ENCODE measurements around the gene IFT20. TPM values are rescaled to one million over a fixed set of nuclear protein-coding genes. Genes with fewer than 3 reads are reported as not detected.

IFT20 gene
- total RNA-seq, 1 donor from 2014 or later, result 13.6 TPM

GRCh38 chr17:28331891-28332420, 3.3 kb downstream of the IFT20 start:
- TF ChIP-seq CTCF (IDR thresholded peaks at IDR 0.05), result no peak
- DNase-seq (ENCODE audit: low spot score in 2 of 2), result no peak
- Histone ChIP-seq H3K4me3 (no peak overlapping the region), H3K27ac (no peak overlapping the region), H3K27me3 (no peaks in the 10 kb centered on the region), H3K4me1 (peaks cover 11 to 19% of the 10 kb centered on the region in 2 donors), H3K9me3 (no peaks in the 10 kb centered on the region), H3K36me3 (peaks cover 32 to 44% of the 10 kb centered on the region in 2 donors)
- intact Hi-C loops (cut with DNase I), result no loop called here

DNA sequence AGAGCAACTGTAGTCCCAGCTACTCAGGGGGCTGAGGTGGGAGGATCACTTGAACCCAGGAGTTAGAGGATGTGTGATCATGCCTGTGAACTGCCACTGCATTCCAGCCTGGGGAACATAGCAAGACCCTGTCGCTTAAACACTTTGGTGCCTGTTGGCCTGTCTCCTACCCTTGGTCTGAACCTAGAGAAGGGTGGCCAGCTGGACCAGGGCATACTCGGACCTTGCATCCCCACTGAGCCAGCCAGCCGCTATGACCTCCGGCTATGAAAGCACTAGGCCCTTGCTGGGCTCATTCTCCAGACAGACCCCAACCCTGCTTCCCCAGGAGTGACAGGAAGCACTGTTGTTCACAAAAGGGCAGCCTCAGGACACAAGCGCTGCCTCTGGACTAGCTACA, 4.6 kb downstream of the IFT20 start:
- H3K36me3 ChIP-seq, result peaks cover 32 to 47% of the 10 kb centered on the region in 2 donors
- H3K27me3 ChIP-seq, result no peaks in the 10 kb centered on the region
- H3K9me3 ChIP-seq, result no peaks in the 10 kb centered on the region
- H3K4me1 ChIP-seq, result peaks cover 8 to 15% of the 10 kb centered on the region in 2 donors
- intact Hi-C loops (cut with DNase I), result no loop called here
- no peak for TF ChIP-seq CTCF (IDR thresholded peaks at IDR 0.05)
- H3K27ac ChIP-seq, result no peak overlapping the region
- H3K4me3 ChIP-seq, result no peak overlapping the region
- peak in 1 of 2 donors; percentile 18 for DNase-seq (ENCODE audit: low spot score in 2 of 2)

DNA sequence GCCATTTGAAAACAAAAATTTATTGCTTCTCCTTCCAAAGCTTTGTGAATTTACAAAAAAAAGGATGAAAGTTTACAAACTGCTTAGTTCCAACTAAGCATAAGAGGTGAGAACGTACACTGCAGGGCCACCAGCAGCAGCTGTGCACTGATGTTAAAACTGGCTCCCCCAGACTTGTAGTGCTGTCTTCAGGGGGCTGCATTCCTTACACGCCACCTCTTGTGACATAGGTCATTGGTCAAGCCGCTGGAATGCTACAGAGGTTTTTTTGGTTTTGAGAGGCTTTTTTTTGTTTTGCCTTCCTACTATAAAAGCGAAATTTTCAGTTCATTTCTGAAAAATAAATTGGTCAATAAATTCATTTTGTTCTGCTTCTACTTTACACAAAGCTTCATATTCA, 6.9 kb downstream of the IFT20 start:
- intact Hi-C loops (cut with DNase I), result no loop called here
- Histone ChIP-seq H3K4me3 (no peak overlapping the region), H3K4me1 (no peaks in the 10 kb centered on the region), H3K36me3 (peaks cover 32 to 47% of the 10 kb centered on the region in 2 donors), H3K27ac (no peak overlapping the region), H3K27me3 (no peaks in the 10 kb centered on the region), H3K9me3 (no peaks in the 10 kb centered on the region)
- TF ChIP-seq CTCF (IDR thresholded peaks at IDR 0.05), result no peak
- DNase-seq (ENCODE audit: low spot score in 2 of 2), result no peak

- intact Hi-C loops (cut with DNase I), result no loop called here
These were observed 7.6 kb downstream of the IFT20 start for GRCh38 chr17:28327709-28328108.

DNA sequence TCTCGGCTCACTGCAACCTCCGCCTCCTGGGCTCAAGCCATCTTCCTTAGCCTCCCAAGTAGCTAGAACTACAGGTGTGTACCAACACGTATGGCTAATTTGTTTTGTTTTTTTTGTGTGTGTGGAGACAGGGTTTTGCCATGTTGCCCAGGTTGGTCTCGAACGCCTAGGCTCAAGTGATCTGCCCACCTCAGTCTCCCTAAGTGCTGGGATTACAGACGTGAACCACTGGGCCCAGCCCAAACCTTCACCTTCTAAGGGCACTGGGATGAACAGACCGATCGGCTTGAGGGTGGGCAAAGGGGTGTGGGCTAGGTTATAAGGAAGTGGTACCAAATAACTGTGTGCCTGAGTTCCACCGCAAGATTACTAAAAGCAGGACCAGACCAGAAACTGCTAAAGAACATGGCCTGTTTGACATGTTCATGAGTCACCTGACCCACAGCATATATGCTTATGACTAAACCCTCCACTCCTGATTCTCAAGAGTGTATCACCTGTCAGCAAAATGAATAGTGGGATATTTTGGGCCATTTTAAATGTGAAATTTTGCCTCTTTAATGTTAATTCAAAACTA, 8.2 kb downstream of the IFT20 start:
- Histone ChIP-seq H3K27me3 (no peaks in the 10 kb centered on the region), H3K4me3 (no peak overlapping the region), H3K9me3 (no peaks in the 10 kb centered on the region), H3K4me1 (no peaks in the 10 kb centered on the region), H3K36me3 (peaks cover 32 to 47% of the 10 kb centered on the region in 2 donors), H3K27ac (no peak overlapping the region)
- DNase-seq (ENCODE audit: low spot score in 2 of 2), result peak in 1 of 2 donors; percentile 27
- intact Hi-C loops (cut with DNase I), result no loop called here
- no peak for TF ChIP-seq CTCF (IDR thresholded peaks at IDR 0.05)

More at GRCh38 chr17:28327709-28328108, 7.6 kb downstream of the IFT20 start:
- no peak for DNase-seq (ENCODE audit: low spot score in 2 of 2)
- no peaks in the 10 kb centered on the region for H3K4me1 ChIP-seq
- H3K4me3 ChIP-seq, result no peak overlapping the region
- H3K27me3 ChIP-seq, result no peaks in the 10 kb centered on the region
- H3K36me3 ChIP-seq, result peaks cover 32 to 47% of the 10 kb centered on the region in 2 donors
- no peak for TF ChIP-seq CTCF (IDR thresholded peaks at IDR 0.05)
- no peak overlapping the region for H3K27ac ChIP-seq
- no peaks in the 10 kb centered on the region for H3K9me3 ChIP-seq

Data from ascending aorta (tissue), 2 donors.